SK-N-SH treated with all-trans-retinoic acid at 6 μM for 48 hours (cell line): ENCODE measurements around the gene ISLR2.

Experiments used
- ESRRG ChIP-seq: fragments of 250-450 bp; sonication (Bioruptor Pico); IDR thresholded peaks from 2 replicates; pipeline ENCODE4 v1.6.1; 2021; ENCODE audit warnings: mild to moderate bottlenecking
- PATZ1 ChIP-seq: fragments of 250-450 bp; sonication (Bioruptor Pico); IDR thresholded peaks from 2 replicates; pipeline ENCODE4 v1.8.0; 2020; ENCODE audit warnings: mild to moderate bottlenecking, moderate library complexity, borderline replicate concordance
- POU6F1 ChIP-seq: fragments of 250-450 bp; sonication (Bioruptor Pico); IDR thresholded peaks from 2 replicates; pipeline ENCODE4 v1.8.0; 2021; ENCODE audit warnings: low read depth, mild to moderate bottlenecking, moderate library complexity, borderline replicate concordance
- PPARA ChIP-seq: fragments of 250-450 bp; sonication (Bioruptor Pico); IDR thresholded peaks from 2 replicates; pipeline ENCODE4 v1.5.0; 2020; ENCODE audit warnings: mild to moderate bottlenecking, borderline replicate concordance
- ZFP30 ChIP-seq: fragments of 450-650 bp; formaldehyde crosslinking; IDR thresholded peaks from 2 replicates; pipeline ENCODE4 v1.5.0; 2022; ENCODE audit warnings: mild to moderate bottlenecking, moderate library complexity
- ZNF565 ChIP-seq: fragments of 450-650 bp; formaldehyde crosslinking; conservative IDR thresholded peaks from 2 replicates; pipeline ENCODE4 v1.5.0; 2020; ENCODE audit warnings: low read depth, mild to moderate bottlenecking, moderate library complexity
- ZNF70 ChIP-seq: fragments of 450-650 bp; formaldehyde crosslinking; IDR thresholded peaks from 2 replicates; pipeline ENCODE4 v1.5.0; 2020; ENCODE audit warnings: mild to moderate bottlenecking, moderate library complexity

- TF ChIP-seq ZNF70 (no peak), PATZ1 (CRISPR knock-in tag) (no peak), ZFP30 (no peak), PPARA (CRISPR knock-in tag) (no peak), ESRRG (CRISPR knock-in tag) (no peak), POU6F1 (CRISPR knock-in tag) (no peak), ZNF565 (no peak)
Measured at GRCh38 chr15:74138642-74139041, 8.3 kb downstream of the ISLR2 start.
